ENCODE results near the gene CDC42SE1. TPM values are rescaled to one million over a fixed set of nuclear protein-coding genes. Genes with fewer than 3 reads are reported as not detected.

CDC42SE1 gene
- total and polyA plus RNA-seq, 8 donors = 22.0 to 54.5 (median 30.5) TPM

DNA sequence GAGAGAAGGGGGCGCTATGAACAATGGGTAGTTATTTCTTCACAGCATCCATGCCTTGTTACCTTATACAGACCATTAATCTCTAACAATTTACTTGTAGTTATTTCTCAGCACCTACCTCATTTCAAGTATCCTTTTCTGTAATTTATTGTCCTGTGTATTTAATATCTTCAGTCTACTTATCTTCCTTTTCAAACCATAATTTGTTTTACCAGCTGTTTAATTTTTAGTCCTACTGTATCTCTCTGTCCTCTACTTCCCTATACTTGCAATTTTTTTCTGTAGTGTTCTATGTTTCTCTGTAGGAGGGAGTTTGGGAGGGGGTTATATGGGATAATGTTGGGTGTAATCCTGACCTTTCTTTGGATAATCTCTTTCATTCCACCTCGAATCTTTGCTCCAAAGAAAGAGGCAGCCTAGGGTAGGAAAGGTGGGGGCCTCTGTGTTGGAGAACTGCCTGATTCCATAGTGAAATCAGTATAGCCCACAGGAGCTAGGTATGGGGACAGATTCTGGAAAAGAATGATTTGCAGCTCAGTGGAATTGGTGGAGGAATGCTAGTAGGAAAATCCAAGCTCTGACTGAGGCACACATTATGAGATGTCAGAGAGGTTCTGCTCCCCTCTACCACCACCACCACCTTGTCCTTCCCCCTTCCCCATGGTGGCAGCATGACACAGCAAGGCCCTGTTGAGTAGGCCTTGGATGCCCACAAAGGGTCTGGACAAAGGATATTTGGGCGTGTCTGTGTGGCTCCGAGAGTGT lies 1.4 kb upstream of the CDC42SE1 start:
- peak overlapping the region in 3 of 4 donors; percentile 10 to 65 (median 62) for H3K4me3 ChIP-seq
- H3K9me3 ChIP-seq = no peaks in the 10 kb centered on the region
- WGBS, 2 donors = 67 to 78% methylated on average over 4 of the region's 4 CpGs
- H3K4me1 ChIP-seq = peaks cover 13 to 19% (median 14%) of the 10 kb centered on the region in 3 donors
- H3K27me3 ChIP-seq = no peaks in the 10 kb centered on the region
- no peak for DNase-seq
- ATAC-seq = no peak
- no peak for FAIRE-seq
- intact Hi-C loops (cut with DNase I) = no loop called here
- no peak overlapping the region for H3K27ac ChIP-seq
- TF ChIP-seq, protein P1, sequence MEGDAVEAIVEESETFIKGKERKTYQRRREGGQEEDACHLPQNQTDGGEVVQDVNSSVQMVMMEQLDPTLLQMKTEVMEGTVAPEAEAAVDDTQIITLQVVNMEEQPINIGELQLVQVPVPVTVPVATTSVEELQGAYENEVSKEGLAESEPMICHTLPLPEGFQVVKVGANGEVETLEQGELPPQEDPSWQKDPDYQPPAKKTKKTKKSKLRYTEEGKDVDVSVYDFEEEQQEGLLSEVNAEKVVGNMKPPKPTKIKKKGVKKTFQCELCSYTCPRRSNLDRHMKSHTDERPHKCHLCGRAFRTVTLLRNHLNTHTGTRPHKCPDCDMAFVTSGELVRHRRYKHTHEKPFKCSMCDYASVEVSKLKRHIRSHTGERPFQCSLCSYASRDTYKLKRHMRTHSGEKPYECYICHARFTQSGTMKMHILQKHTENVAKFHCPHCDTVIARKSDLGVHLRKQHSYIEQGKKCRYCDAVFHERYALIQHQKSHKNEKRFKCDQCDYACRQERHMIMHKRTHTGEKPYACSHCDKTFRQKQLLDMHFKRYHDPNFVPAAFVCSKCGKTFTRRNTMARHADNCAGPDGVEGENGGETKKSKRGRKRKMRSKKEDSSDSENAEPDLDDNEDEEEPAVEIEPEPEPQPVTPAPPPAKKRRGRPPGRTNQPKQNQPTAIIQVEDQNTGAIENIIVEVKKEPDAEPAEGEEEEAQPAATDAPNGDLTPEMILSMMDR (IDR thresholded peaks at IDR 0.05) = no peak
- no peaks in the 10 kb centered on the region for H3K36me3 ChIP-seq

DNA sequence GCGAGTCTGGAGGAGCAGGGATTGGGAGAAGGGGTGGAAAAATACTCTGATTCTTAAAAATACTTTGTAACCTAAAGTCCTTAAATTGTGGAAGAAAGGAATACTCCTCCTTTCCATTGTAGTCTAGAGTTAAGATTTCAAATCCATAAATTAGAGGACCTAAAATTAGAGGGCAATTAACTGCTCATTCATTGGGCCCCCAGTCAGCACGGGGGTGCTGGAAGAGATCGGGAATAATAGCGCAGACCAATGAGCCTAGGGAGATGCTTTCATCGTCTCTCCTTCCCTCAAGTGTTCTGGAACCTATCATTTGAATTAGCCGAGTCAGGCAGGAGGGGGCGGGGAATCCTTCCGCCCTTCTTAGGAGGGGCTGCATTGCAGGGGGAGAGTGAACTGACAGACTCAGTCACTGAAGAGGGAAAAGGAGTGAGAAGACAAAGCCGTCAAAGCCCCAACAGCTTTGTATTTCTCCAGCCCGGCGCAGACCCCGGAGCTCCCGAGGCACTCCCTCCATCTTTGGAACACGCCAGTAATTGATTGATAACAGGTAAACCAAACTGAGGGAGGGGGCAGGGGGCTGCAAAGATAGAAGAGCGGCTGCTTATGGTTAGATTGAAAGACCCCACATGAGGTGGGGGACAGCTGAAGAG lies 710 bp upstream of the CDC42SE1 start, which contains the start of gene MLLT11:
MLLT11 (plus strand) TSS at position 391 of the 650 bp plus-strand sequence. CDS start 6,828 bp downstream, outside the sequence.
- ATAC-seq = peak in 3 of 4 donors; percentile 7 to 49 (median 47)
- peak within 1 kb of the TSS; percentile 72 to 92 (median 74) for H3K27ac ChIP-seq
- WGBS, 2 donors = 9 to 12% methylated on average over 15 of the region's 15 CpGs
- no peak for FAIRE-seq
- peaks cover 0 to under 1% (median 0%) of the 10 kb centered on the region in 3 donors for H3K36me3 ChIP-seq
- no peak for DNase-seq
- intact Hi-C loops (cut with DNase I) = no loop called here
- peak within 1 kb of the TSS; percentile 62 to 98 (median 78) for H3K4me3 ChIP-seq
- no peaks in the 10 kb centered on the region for H3K27me3 ChIP-seq
- peaks cover 13 to 19% (median 14%) of the 10 kb centered on the region in 3 donors for H3K4me1 ChIP-seq
- H3K9me3 ChIP-seq = no peaks in the 10 kb centered on the region
- TF ChIP-seq, protein P1 (IDR thresholded peaks at IDR 0.05) = no peak

DNA sequence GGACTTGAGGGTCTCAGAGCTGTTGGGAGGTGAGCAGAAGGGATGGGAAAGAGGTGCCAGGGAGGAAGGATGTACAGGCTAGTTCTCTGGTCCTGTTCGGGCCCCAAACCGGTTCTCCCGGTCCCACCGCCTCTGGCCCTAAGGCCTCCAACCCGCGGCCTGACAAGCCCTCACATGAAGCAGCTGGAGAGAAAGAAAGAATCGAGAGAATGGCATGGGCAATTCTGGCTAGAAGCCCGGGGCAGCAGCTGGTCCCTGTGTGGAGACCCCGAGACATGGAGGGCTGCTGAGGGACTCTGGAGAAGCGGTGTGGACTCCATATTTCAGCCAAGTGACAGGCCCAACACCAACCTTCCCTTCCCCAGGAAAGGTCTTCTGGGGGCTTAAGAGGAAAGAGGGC lies 730 bp downstream of the CDC42SE1 start:
- intact Hi-C loops (cut with DNase I) = no loop called here
- Histone ChIP-seq H3K27me3 (no peaks in the 10 kb centered on the region), H3K4me1 (peaks cover 13 to 19% (median 14%) of the 10 kb centered on the region in 3 donors), H3K36me3 (peaks cover 0 to 15% (median 0%) of the 10 kb centered on the region in 3 donors), H3K4me3 (peak overlapping the region; percentile 62 to 98 (median 78)), H3K27ac (peak overlapping the region; percentile 72 to 92 (median 74)), H3K9me3 (no peaks in the 10 kb centered on the region)
- DNase-seq (peak; percentile 64 to 87 (median 72)), FAIRE-seq (no peak), ATAC-seq (peak; percentile 52 to 66 (median 58))
- TF ChIP-seq, protein P1 (IDR thresholded peaks at IDR 0.05) = no peak
- WGBS, 2 donors = 1% methylated on average over 9 to 10 of the region's 10 CpGs

DNA sequence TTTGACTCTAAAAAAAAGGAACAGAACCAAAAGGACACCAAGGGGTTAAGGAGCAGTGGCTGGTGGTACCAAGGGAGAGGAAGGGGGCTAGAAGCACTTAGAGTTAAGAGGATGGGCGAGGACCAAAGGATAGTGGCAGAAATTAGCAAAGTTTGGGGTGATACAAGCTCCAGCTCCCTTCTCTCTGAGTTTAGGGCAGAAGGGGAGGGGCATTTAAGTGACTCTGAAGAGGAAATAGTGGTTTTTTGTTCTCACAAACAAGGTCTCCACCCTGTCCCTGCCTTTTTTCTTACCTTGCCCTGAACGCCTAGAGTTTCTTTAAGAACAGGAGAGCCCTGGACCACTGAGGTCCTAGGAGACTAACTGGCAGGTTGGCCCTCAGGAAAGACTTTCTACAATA lies 3.3 kb downstream of the CDC42SE1 start:
- H3K27ac ChIP-seq = peak overlapping the region in 2 of 4 donors; percentile 19 to 23
- DNase-seq (no peak), FAIRE-seq (no peak), ATAC-seq (no peak)
- TF ChIP-seq, protein P1 (IDR thresholded peaks at IDR 0.05) = no peak
- H3K36me3 ChIP-seq = peaks cover 0 to 36% (median 12%) of the 10 kb centered on the region in 3 donors
- no peak overlapping the region for H3K4me3 ChIP-seq
- 50 to 56% methylated on average over 2 of the region's 2 CpGs for WGBS, 2 donors
- intact Hi-C loops (cut with DNase I) = no loop called here
- peaks cover 13 to 19% (median 14%) of the 10 kb centered on the region in 3 donors for H3K4me1 ChIP-seq
- H3K27me3 ChIP-seq = no peaks in the 10 kb centered on the region
- no peaks in the 10 kb centered on the region for H3K9me3 ChIP-seq
